Measurements from ENCODE around the gene SMIM22. TPM values are rescaled to one million over a fixed set of nuclear protein-coding genes. Genes with fewer than 3 reads are reported as not detected.

SMIM22 gene
- total and polyA plus RNA-seq, 9 donors = 1.5 to 30.9 (median 7.8) TPM; not detected in 5

DNA sequence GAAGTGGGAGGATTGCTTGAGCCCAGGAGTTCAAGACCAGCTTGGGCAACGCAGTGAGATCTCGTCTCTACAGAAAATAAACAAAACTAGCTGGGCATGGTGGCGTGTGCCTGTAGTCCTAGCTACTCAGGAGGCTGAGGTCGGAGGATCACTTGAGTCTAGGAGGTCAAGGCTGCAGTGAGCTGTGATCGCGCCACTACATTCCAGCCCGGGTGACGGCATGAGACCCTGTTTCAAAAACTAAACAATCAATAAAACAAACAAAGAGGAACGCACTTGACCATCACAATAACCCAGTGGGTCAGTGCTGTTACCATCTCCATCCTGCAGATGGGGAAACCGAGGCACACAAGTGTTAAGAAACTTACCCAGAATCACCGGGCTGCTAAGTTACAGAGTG, 41.9 kb upstream of the SMIM22 start:
- intact Hi-C loops (cut with DNase I) = no loop called here
- H3K4me1 ChIP-seq (ENCODE audit: insufficient read depth) = no peaks in the 10 kb centered on the region
- H3K36me3 ChIP-seq = no peaks in the 10 kb centered on the region
- TF ChIP-seq, protein P1, sequence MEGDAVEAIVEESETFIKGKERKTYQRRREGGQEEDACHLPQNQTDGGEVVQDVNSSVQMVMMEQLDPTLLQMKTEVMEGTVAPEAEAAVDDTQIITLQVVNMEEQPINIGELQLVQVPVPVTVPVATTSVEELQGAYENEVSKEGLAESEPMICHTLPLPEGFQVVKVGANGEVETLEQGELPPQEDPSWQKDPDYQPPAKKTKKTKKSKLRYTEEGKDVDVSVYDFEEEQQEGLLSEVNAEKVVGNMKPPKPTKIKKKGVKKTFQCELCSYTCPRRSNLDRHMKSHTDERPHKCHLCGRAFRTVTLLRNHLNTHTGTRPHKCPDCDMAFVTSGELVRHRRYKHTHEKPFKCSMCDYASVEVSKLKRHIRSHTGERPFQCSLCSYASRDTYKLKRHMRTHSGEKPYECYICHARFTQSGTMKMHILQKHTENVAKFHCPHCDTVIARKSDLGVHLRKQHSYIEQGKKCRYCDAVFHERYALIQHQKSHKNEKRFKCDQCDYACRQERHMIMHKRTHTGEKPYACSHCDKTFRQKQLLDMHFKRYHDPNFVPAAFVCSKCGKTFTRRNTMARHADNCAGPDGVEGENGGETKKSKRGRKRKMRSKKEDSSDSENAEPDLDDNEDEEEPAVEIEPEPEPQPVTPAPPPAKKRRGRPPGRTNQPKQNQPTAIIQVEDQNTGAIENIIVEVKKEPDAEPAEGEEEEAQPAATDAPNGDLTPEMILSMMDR (IDR thresholded peaks at IDR 0.05) = no peak
- TF ChIP-seq EP300 (IDR thresholded peaks at IDR 0.05) = no peak
- TF ChIP-seq POLR2A (IDR thresholded peaks at IDR 0.05) = no peak
- no peaks in the 10 kb centered on the region for H3K9me3 ChIP-seq
- no peak overlapping the region for H3K27ac ChIP-seq
- 79 to 89% (median 89%) methylated on average over 11 of the region's 11 CpGs for WGBS, 3 donors
- H3K4me3 ChIP-seq = no peak overlapping the region
- no peaks in the 10 kb centered on the region for H3K27me3 ChIP-seq
- DNase-seq = no peak

DNA sequence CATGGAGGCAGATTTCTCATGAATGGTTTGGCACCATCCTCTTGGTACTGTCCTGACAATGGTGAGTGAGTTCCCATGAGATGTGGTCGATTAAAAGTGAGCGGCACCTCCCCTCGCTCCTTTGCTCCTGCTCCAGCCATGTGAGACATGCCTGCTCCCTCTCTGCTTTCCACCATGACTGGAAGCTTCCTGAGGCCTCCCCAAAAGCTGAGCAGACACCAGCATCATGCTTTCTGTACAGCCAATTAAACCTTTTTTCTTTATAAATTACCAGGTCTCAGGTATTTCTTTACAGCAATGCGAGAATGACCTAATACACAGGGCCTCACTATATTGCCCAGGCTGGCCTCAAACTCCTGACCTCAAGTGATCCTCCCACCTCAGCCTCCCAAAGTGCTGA, 40.3 kb upstream of the SMIM22 start:
- H3K4me3 ChIP-seq = no peak overlapping the region
- no peaks in the 10 kb centered on the region for H3K4me1 ChIP-seq (ENCODE audit: insufficient read depth)
- intact Hi-C loops (cut with DNase I) = no loop called here
- H3K36me3 ChIP-seq = no peaks in the 10 kb centered on the region
- DNase-seq = no peak
- TF ChIP-seq POLR2A (IDR thresholded peaks at IDR 0.05) = no peak
- no peak for TF ChIP-seq EP300 (IDR thresholded peaks at IDR 0.05)
- TF ChIP-seq, protein P1 (IDR thresholded peaks at IDR 0.05) = no peak
- no peaks in the 10 kb centered on the region for H3K27me3 ChIP-seq
- H3K27ac ChIP-seq = no peak overlapping the region
- no peaks in the 10 kb centered on the region for H3K9me3 ChIP-seq
- WGBS, 3 donors = 96 to 99% (median 96%) methylated on average over 4 of the region's 4 CpGs

DNA sequence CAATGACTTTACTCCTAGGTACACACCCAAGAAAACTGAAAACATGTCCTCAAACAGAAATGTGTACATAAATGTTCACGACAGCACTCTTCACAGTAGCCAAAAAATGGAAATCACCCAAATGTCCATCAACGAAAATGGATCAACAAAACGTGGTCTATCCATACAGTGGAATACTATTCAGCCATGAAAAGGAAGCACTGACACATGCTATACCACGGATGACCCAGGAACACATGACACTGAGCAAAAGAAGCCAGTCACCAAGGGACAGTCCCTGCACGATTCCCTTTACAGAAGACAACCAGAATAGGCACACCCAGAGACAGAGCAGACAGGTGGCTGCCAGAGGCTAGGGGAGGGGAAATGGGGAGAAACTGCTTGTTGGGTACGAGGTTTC, 39.5 kb upstream of the SMIM22 start:
- no peaks in the 10 kb centered on the region for H3K4me1 ChIP-seq (ENCODE audit: insufficient read depth)
- H3K27me3 ChIP-seq = no peaks in the 10 kb centered on the region
- intact Hi-C loops (cut with DNase I) = no loop called here
- WGBS, 3 donors = 96% methylated on average over 6 of the region's 6 CpGs
- TF ChIP-seq POLR2A (IDR thresholded peaks at IDR 0.05) = no peak
- TF ChIP-seq EP300 (IDR thresholded peaks at IDR 0.05) = no peak
- TF ChIP-seq, protein P1 (IDR thresholded peaks at IDR 0.05) = no peak
- H3K36me3 ChIP-seq = no peaks in the 10 kb centered on the region
- H3K9me3 ChIP-seq = no peaks in the 10 kb centered on the region
- H3K27ac ChIP-seq = no peak overlapping the region
- DNase-seq = no peak
- H3K4me3 ChIP-seq = no peak overlapping the region

DNA sequence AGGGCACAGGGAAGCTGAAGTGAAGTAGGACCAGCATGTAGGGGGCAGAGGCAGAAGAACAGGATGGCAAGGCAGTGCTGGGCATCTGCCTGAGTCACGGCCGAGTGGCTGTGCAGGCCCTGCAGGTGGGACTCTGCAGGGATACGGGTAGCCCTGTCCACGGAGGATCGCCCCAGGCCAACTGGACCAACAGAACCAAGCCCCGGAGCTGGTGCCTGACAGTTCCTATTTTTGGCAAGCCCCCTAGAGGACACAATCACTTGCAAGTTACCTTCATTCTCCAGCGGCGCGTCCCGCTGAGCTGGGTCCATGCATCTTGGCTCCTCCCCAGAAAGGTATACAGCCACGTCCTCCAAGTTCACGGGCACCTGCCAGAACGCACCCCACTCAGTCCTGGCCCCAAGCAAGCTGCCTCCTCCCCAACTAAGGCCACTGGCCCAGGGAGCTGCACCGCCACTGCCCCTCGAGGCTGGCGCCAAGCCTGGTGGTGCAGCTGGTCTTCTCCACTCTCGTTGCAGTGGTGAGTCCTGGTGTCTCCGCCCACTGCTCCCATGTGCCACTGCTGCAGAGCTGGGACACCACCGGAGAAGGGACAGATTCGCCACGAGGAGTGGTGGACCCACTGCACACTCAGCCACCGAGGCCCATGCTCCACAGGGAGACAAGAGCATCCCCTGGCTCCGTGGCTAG, 34.8 kb upstream of the SMIM22 start:
- Histone ChIP-seq H3K4me3 (no peak overlapping the region), H3K4me1 (ENCODE audit: insufficient read depth) (no peaks in the 10 kb centered on the region), H3K27ac (no peak overlapping the region), H3K9me3 (no peaks in the 10 kb centered on the region), H3K27me3 (no peaks in the 10 kb centered on the region), H3K36me3 (no peaks in the 10 kb centered on the region)
- intact Hi-C loops (cut with DNase I) = no loop called here
- no peak for DNase-seq
- TF ChIP-seq EP300 (IDR thresholded peaks at IDR 0.05) (no peak), POLR2A (IDR thresholded peaks at IDR 0.05) (no peak)
- TF ChIP-seq, protein P1 (IDR thresholded peaks at IDR 0.05) = no peak
- 82 to 88% (median 83%) methylated on average over 20 to 23 of the region's 23 CpGs for WGBS, 3 donors
